Smooth muscle cell (in vitro differentiated cells): ENCODE data around the gene ELF1. TPM values are rescaled to one million over a fixed set of nuclear protein-coding genes. Genes with fewer than 3 reads are reported as not detected.

Experiments
- polyA plus RNA-seq: library from polyadenylated mRNA; unstranded; fragments of >200 nt; fragmentation: Nextera tagmentation; extraction: Ambion mirVana; gene quantifications from 2 replicates; pipeline ENCODE4 v1.2.1, GENCODE V29; 2016
- total RNA-seq: library from RNA; depleted of rRNA; stranded (reverse); fragments of >200 nt; gene quantifications from 2 replicates; pipeline ENCODE4 v1.2.3, GENCODE V29; 2014

Gene ELF1
- total and polyA plus RNA-seq, 2 experiments from 2014 or later = 21.2 to 53.1 TPM

Other genes starting within 250 kb of the ELF1 start
- gene MRPS31, start 248.1 kb downstream of the ELF1 start, total RNA-seq = 25.2 and 34.9 TPM in 2 replicates
- 18.8 and 23.9 TPM in 2 replicates for gene MRPS31, start 248.1 kb downstream of the ELF1 start, polyA plus RNA-seq
- gene SLC25A15, start 229.7 kb downstream of the ELF1 start, total RNA-seq = 11.1 and 13.6 TPM in 2 replicates
- gene SLC25A15, start 229.7 kb downstream of the ELF1 start, polyA plus RNA-seq = 4.1 and 6.3 TPM in 2 replicates
- gene WBP4, start 42.2 kb upstream of the ELF1 start, total RNA-seq = 4.7 and 9.7 TPM in 2 replicates
- 5.0 and 5.9 TPM in 2 replicates for gene WBP4, start 42.2 kb upstream of the ELF1 start, polyA plus RNA-seq
- 6.9 and 11.5 TPM in 2 replicates for gene KBTBD6, start 113.5 kb upstream of the ELF1 start, total RNA-seq
- 5.3 and 6.5 TPM in 2 replicates for gene KBTBD6, start 113.5 kb upstream of the ELF1 start, polyA plus RNA-seq
- 6.7 and 8.5 TPM in 2 replicates for gene KBTBD7, start 175.3 kb upstream of the ELF1 start, total RNA-seq
- gene KBTBD7, start 175.3 kb upstream of the ELF1 start, polyA plus RNA-seq = 3.9 and 6.9 TPM in 2 replicates
- gene MTRF1, start 244.3 kb upstream of the ELF1 start, total RNA-seq = 4.7 and 9.8 TPM in 2 replicates
- 6.5 and 7.2 TPM in 2 replicates for gene MTRF1, start 244.3 kb upstream of the ELF1 start, polyA plus RNA-seq